HG03039 (cell line): Measurements from ENCODE around the gene MICAL2.

ENCODE experiments used
- ATAC-seq: cut with Tn5 transposase; IDR thresholded peaks from one replicate; pipeline ENCODE4 v1.9.1; 2021; ENCODE audit warnings: mild to moderate bottlenecking, moderate library complexity; ENCODE audit not compliant: unreplicated experiment

MICAL2 gene

DNA sequence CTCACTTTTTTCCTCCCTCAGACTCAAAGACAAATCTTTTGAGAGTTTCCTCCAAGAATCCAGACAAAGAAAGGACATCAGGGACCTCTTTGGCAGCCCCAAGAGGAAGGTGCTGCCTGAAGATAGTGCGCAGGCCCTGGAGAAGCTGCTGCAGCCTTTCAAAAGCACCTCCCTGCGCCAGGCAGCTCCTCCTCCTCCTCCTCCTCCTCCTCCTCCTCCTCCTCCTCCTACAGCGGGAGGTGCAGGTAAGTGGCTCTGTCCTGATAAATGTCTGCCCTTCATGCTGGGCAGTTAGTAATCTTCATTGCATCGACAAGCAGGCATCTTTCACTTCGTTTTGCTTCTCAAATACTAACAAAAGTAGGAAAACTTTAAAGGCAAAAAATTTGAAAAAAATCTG, 184.2 kb downstream of the MICAL2 start:
- ATAC-seq = no peak

DNA sequence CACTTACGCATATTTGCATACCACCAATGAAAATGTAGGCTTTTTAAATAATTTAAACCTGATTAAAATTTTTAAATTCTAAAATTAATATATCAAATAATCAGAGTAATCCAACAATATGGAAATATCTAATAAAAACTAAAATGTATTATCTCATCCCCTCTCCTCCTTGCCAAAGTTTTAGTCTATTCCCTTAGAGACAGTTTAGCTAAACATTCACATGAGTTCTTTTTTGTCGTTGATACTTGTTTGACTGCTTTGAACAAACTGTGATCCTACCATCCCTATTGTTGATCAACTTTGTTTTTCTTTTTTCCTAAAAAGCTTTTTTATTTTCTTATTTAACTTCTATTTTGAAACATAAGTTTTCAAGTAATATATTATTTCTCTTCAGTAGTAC, 185.6 kb downstream of the MICAL2 start:
- no peak for ATAC-seq

DNA sequence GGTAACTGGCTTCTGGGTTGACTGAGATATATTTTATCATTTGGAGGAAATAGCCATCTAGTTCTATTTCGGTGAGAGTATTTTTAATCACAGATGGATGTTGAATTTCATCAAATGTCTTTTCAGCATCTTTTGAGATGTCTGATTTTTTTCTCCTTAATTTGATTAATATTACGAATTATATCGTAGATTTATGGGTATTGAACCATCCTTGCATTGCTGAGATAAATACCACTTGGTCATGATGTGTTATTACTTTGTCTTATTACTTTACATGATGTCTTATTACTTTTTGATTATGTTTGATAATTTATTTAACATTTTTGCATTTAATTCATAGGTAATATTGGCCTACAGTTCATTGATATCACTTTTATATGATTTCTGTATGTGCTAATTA, 188.2 kb downstream of the MICAL2 start:
- ATAC-seq = no peak

DNA sequence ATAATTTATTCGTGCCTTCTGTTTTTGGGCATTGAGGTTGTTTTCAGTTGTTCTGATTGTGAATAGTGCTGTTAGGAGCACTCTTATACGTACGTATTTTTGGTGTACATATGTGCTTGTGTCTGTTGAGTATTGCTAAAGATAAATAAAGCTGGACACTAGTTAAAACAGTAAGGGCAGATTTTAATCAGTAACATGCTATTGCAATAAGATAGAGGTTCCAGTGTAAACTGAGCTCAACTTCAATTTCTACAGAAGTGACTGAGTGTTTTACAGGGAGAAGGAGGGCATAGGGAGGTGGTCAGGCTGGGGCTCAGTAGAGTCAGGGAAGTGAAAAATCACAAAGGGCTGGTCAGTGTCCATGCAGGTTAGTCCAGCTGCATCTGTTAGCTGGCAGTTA, 191.0 kb downstream of the MICAL2 start:
- ATAC-seq = no peak

GRCh38 chr11:12303421-12304149, 193.2 kb downstream of the MICAL2 start:
- no peak for ATAC-seq

DNA sequence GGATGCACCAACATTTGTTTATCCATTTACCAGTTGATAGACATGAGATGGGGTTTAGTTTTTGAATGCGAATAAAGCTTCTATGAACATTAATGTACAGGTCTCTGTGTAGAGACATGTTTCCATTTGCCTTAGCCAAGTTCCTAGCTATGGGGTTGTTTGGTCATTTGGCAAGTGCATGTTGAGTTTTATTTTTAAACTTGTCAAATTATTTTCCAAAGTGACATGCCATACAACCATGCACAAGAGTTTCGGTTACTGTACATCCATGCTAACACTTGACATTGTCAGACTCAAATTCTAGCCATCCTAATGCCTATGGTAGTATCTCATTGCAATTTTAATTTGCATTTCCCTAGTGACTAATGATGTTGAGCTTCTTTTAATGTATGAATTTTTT, 196.4 kb downstream of the MICAL2 start:
- no peak for ATAC-seq

DNA sequence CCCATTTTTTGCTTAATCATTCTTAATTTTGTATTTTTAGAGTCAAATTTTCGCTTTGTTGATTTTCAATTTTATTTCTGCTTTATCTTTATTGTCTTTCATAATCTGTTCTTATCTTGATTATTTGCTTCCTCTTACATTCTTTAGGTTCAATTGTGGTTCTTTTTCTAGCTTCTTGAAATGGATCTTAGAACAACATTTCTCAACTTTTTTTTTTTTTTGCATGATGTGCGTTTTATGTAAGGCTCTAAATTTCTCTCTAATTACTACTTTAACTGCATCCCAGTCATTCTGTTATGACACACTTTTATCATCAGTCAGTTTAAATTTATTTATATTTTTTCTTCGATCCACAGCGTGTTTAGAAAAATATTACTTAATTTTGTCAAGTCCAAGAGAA, 201.7 kb downstream of the MICAL2 start:
- ATAC-seq = no peak
